Karpas-422 (cell line): ENCODE data around the gene AHNAK. TPM values are rescaled to one million over a fixed set of nuclear protein-coding genes. Genes with fewer than 3 reads are reported as not detected.
A peak's percentile ranks its signal among the peaks of the same experiment; 100 is the strongest.

Source experiments
- DNase-seq: peaks from one replicate; pipeline ENCODE4 v3.0.0-alpha.2; 2015
- H2AFZ ChIP-seq: fragments of 200-600 bp; sonication (generic); 2 replicates; pipeline ENCODE4 v1.6.1; 2014; ENCODE audit warnings: antibody characterized with exemption, low read length, mixed read lengths
- H3K27ac ChIP-seq: fragments of 200-600 bp; sonication (generic); 2 replicates; pipeline ENCODE4 v1.5.1; 2014; ENCODE audit warnings: mild to moderate bottlenecking, low read length, moderate library complexity
- H3K27me3 ChIP-seq: fragments of 200-600 bp; sonication (generic); 2 replicates; pipeline ENCODE4 v1.6.1; 2014; ENCODE audit warnings: low read length, mixed read lengths
- H3K36me3 ChIP-seq: fragments of 200-600 bp; sonication (generic); 2 replicates; pipeline ENCODE4 v1.6.1; 2014; ENCODE audit warnings: low read length, mixed read lengths; ENCODE audit not compliant: insufficient read depth
- H3K4me1 ChIP-seq: fragments of 200-600 bp; sonication (generic); 2 replicates; pipeline ENCODE4 v1.6.1; 2014; ENCODE audit warnings: mild to moderate bottlenecking, low read length, mixed read lengths
- H3K4me2 ChIP-seq: fragments of 200-600 bp; sonication (generic); 2 replicates; pipeline ENCODE4 v1.6.1; 2014; ENCODE audit warnings: low read length, low read depth, mild to moderate bottlenecking; ENCODE audit not compliant: poor library complexity, severe bottlenecking
- H3K4me3 ChIP-seq: fragments of 200-600 bp; sonication (generic); 2 replicates; pipeline ENCODE4 v1.5.1; 2014; ENCODE audit warnings: mild to moderate bottlenecking, antibody characterized with exemption, low read length, mixed read lengths
- H3K79me2 ChIP-seq: fragments of 200-600 bp; sonication (generic); 2 replicates; pipeline ENCODE4 v1.6.1; 2014; ENCODE audit warnings: mild to moderate bottlenecking, low read length, mixed read lengths
- H3K9ac ChIP-seq: fragments of 200-600 bp; sonication (generic); 2 replicates; pipeline ENCODE4 v1.6.0; 2014; ENCODE audit warnings: low read length
- H3K9me2 ChIP-seq: fragments of 200-600 bp; sonication (generic), shearing (Covaris generic); replicated peaks from 2 replicates; pipeline ENCODE4 v1.6.0; 2014; ENCODE audit warnings: mild to moderate bottlenecking, low read length, moderate library complexity; ENCODE audit not compliant: insufficient read depth
- H3K9me3 ChIP-seq: fragments of 300-700, 200-600 bp; sonication (generic); 2 replicates; pipeline ENCODE4 v1.6.1; 2014; ENCODE audit warnings: low read length, mixed read lengths
- H4K20me1 ChIP-seq: fragments of 200-600 bp; sonication (generic); 2 replicates; pipeline ENCODE4 v1.6.1; 2014; ENCODE audit warnings: mild to moderate bottlenecking, antibody characterized with exemption, low read length, low read depth; ENCODE audit not compliant: insufficient read depth
- total RNA-seq: library from RNA; depleted of rRNA; stranded (reverse); fragments of >200 nt; shearing (Covaris generic); gene quantifications from 2 replicates; pipeline ENCODE4 v1.2.3, GENCODE V29; 2014; ENCODE audit warnings: low replicate concordance

Gene AHNAK
- total RNA-seq, 1 experiment from 2014 or later: 0.34 TPM

DNA sequence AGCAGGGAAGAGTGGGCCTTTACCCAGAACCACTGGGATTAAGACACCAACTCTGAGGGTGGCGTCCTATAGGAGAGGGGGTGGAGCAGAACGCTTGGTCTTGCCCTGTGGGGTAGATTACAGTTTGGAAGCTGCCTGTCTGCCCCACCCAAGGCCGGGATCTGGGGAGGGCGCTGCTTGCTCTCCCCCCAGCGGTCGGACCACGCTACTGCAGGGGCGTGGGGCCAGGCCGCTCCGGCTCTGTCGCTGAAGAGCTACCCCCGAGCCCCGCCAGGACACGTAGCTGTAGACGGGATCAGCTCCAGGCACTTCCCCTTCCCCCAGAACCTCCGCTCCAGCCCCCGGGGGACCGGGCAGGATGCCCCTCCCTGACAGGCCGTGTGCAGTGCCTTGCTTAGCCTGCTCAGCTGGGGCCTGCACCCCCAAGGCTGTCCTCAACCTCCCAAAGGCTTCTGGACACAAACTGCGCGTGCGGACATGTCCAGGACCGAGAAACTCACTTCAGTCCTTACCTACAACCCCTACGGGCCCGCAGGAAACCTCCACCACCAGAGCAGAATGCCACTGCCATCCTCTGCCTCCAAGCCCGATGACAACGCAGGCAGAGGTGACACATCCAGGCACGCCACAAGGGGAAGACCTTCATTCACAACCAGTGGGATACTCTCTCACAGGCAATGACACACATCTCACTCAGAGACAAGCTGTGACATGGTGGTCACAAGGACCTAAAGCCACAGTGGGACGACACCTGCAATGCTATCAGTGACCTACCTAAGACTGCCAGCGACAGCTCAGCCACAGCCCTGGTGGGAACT is 3.6 kb downstream of the AHNAK start:
- Histone ChIP-seq H3K9ac (no peak overlapping the region), H2AFZ (peak overlapping the region; percentile 73; the same call in 1 of the 2 replicates), H3K27me3 (no peaks in the 10 kb centered on the region), H4K20me1 (no peaks in the 10 kb centered on the region), H3K36me3 (no peaks in the 10 kb centered on the region), H3K4me1 (peaks cover 15% of the 10 kb centered on the region), H3K79me2 (no peaks in the 10 kb centered on the region), H3K9me3 (no peaks in the 10 kb centered on the region), H3K4me3 (no peak overlapping the region), H3K27ac (no peak overlapping the region), H3K4me2 (peak overlapping the region; percentile 17), H3K9me2 (no peaks in the 10 kb centered on the region)
- DNase-seq: peak; percentile 89

GRCh38 chr11:62542111-62542745 is 4.4 kb downstream of the AHNAK start:
- Histone ChIP-seq H3K4me1 (peaks cover 15% of the 10 kb centered on the region), H3K9ac (no peak overlapping the region), H3K27ac (no peak overlapping the region), H4K20me1 (no peaks in the 10 kb centered on the region), H3K4me3 (no peak overlapping the region), H3K4me2 (no peak overlapping the region), H3K27me3 (no peaks in the 10 kb centered on the region), H3K79me2 (no peaks in the 10 kb centered on the region), H3K36me3 (no peaks in the 10 kb centered on the region), H3K9me2 (no peaks in the 10 kb centered on the region), H2AFZ (no peak overlapping the region), H3K9me3 (no peaks in the 10 kb centered on the region)
- no peak for DNase-seq

DNA sequence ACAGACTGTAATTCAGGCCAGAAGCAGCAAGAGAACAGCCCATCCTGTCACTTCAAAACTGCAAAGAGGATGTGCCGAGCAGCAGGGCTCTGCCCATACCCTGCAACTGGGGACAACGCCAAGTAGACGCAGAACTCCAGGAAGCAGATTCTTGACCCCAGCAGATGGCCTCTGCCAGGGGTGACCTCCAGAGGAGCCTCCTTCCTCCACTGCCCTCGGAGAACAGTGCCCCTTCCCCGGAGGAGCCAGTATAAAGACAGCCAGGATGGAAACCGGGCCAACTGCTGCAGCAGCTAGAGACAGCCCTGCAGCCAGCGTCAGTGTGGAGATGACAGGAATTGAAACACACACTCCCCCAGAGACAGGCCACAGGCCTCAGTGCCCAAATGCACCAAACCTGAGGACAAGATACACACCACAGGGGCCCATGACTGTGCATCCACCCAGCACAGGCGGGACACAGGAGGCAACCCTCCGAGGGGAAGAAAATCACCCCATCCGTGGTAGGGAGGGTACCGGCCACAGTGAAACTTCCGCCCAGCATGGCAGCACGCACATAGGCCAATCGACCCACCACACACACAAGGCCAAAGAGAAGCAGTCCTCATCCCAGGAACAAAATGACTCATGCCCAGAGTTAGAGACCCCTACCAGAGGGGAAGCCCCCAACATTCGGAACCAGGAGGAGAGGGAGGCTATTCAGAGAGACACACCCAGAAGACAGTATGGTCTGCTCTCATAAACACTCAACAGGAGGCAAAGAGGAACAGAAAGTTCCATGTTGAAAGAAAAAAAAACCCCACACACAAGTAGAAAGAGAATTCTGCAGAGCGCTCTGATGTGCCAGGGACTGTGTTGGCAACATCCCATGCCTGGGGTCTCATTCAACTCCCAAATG is 5.6 kb downstream of the AHNAK start:
- H3K27me3 ChIP-seq: no peaks in the 10 kb centered on the region
- peaks cover 15% of the 10 kb centered on the region for H3K4me1 ChIP-seq
- peak overlapping the region; percentile 61 for H2AFZ ChIP-seq
- H3K79me2 ChIP-seq: no peaks in the 10 kb centered on the region
- H3K9me2 ChIP-seq: no peaks in the 10 kb centered on the region
- H3K9ac ChIP-seq: peak overlapping the region; percentile 42
- no peaks in the 10 kb centered on the region for H3K9me3 ChIP-seq
- H4K20me1 ChIP-seq: no peaks in the 10 kb centered on the region
- H3K27ac ChIP-seq: no peak overlapping the region
- H3K4me2 ChIP-seq: peak overlapping the region; percentile 22
- no peak for DNase-seq
- no peaks in the 10 kb centered on the region for H3K36me3 ChIP-seq
- H3K4me3 ChIP-seq: no peak overlapping the region

DNA sequence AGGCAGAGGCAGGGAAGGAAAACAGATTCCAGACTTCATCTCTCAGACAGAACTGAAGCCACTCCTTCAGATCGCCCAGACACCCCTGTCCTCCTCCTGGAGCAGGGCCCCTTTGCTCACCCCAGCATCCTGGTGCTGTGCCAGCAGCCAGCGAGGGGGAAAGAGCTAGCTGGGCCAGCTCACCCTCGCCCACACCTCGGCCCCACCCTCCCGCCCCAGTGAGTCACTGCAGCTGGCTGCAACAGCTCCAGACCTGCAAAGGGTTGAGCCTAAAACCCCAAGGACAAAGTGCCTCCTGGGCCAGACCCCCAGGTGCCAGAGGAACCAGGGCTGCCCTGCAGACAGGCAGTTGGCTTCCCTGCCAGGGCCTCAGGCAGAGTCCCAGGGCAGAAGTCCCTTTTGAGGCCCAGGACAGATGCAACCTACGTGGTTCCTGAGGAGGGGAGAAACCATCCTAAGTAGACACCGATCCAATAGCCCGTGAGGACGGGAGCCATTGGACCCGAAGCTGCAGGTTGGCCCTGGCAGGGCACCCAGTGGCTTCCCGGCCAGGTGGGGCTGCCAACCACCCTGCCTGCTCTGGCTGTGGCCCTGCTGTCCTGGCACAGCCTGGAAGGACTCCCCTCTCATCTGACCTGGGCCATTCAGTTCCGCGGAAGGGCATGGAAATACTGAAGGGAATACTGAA is 7.2 kb downstream of the AHNAK start:
- no peaks in the 10 kb centered on the region for H3K9me2 ChIP-seq
- no peaks in the 10 kb centered on the region for H3K27me3 ChIP-seq
- no peaks in the 10 kb centered on the region for H4K20me1 ChIP-seq
- H3K36me3 ChIP-seq: no peaks in the 10 kb centered on the region
- no peaks in the 10 kb centered on the region for H3K9me3 ChIP-seq
- no peak overlapping the region for H3K4me2 ChIP-seq
- no peak overlapping the region for H3K4me3 ChIP-seq
- H3K9ac ChIP-seq: no peak overlapping the region
- H2AFZ ChIP-seq: no peak overlapping the region
- H3K4me1 ChIP-seq: peaks cover 15% of the 10 kb centered on the region
- H3K79me2 ChIP-seq: no peaks in the 10 kb centered on the region
- DNase-seq: peak; percentile 34
- H3K27ac ChIP-seq: no peak overlapping the region

- no peaks in the 10 kb centered on the region for H4K20me1 ChIP-seq
- no peak overlapping the region for H3K27ac ChIP-seq
- H3K4me2 ChIP-seq: no peak overlapping the region
- H3K9me3 ChIP-seq: no peaks in the 10 kb centered on the region
- H3K9me2 ChIP-seq: no peaks in the 10 kb centered on the region
- H3K79me2 ChIP-seq: no peaks in the 10 kb centered on the region
- peaks cover 15% of the 10 kb centered on the region for H3K4me1 ChIP-seq
- no peak overlapping the region for H3K4me3 ChIP-seq
- peak; percentile 29 for DNase-seq
- no peak overlapping the region for H2AFZ ChIP-seq
- H3K27me3 ChIP-seq: no peaks in the 10 kb centered on the region
- no peak overlapping the region for H3K9ac ChIP-seq
- H3K36me3 ChIP-seq: no peaks in the 10 kb centered on the region
Measured at GRCh38 chr11:62538470-62539237, 8.0 kb downstream of the AHNAK start.

GRCh38 chr11:62536301-62536957 is 10.2 kb downstream of the AHNAK start:
- no peaks in the 10 kb centered on the region for H4K20me1 ChIP-seq

DNA sequence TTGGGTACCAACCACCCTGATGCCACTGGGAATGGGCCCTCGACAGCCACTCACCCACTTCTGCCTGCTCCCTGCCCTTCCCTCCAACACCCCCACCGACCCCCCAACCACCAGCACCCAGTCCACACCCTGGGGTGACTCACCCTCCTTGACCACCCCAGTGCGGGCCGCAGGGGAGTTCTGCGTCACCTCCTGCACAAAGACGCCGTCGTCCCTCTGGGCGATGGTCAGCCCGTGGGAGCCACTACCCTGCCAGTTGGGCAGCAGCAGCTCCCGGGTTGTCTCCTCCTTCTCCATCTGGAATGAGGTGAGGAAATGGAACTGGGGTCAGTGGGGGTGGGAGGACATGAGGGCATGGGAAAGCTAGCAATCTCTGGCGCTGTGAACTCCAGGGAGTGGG is 10.8 kb downstream of the AHNAK start:
- Histone ChIP-seq H3K9me2 (no peaks in the 10 kb centered on the region), H3K79me2 (no peaks in the 10 kb centered on the region), H3K4me2 (no peak overlapping the region), H3K27me3 (no peaks in the 10 kb centered on the region), H3K4me1 (peaks cover 2% of the 10 kb centered on the region), H3K36me3 (no peaks in the 10 kb centered on the region), H3K9ac (no peak overlapping the region), H2AFZ (no peak overlapping the region), H3K9me3 (no peaks in the 10 kb centered on the region), H4K20me1 (no peaks in the 10 kb centered on the region), H3K4me3 (no peak overlapping the region), H3K27ac (no peak overlapping the region)
- peak; percentile 2 for DNase-seq

More at GRCh38 chr11:62536301-62536957, 10.2 kb downstream of the AHNAK start:
- no peak overlapping the region for H3K4me3 ChIP-seq
- no peaks in the 10 kb centered on the region for H3K36me3 ChIP-seq
- no peaks in the 10 kb centered on the region for H3K27me3 ChIP-seq
- no peaks in the 10 kb centered on the region for H3K79me2 ChIP-seq
- H3K27ac ChIP-seq: no peak overlapping the region
- peak; percentile 17 for DNase-seq
- no peak overlapping the region for H2AFZ ChIP-seq
- H3K9me2 ChIP-seq: no peaks in the 10 kb centered on the region
- no peaks in the 10 kb centered on the region for H3K9me3 ChIP-seq
- peaks cover 8% of the 10 kb centered on the region for H3K4me1 ChIP-seq
- no peak overlapping the region for H3K9ac ChIP-seq
- no peak overlapping the region for H3K4me2 ChIP-seq
